HG02852 (cell line): ENCODE measurements around the gene PKD2L1.
"Not testable (repeated sequence)": the region's sequence is repeated elsewhere in the genome, so short reads cannot be mapped to it uniquely, and the experiment has no call there.

Experiments used
- ATAC-seq: cut with Tn5 transposase; IDR thresholded peaks from one replicate; pipeline ENCODE4 v1.9.1; 2021; ENCODE audit warnings: mild to moderate bottlenecking, moderate library complexity; ENCODE audit not compliant: unreplicated experiment

The PKD2L1 gene

GRCh38 chr10:100334762-100335161 is 4.7 kb upstream of the PKD2L1 start:
- no peak for ATAC-seq

GRCh38 chr10:100333661-100334440 is 3.8 kb upstream of the PKD2L1 start:
- ATAC-seq = no peak

- no peak for ATAC-seq
Measured at GRCh38 chr10:100333106-100333505, 3.1 kb upstream of the PKD2L1 start.

GRCh38 chr10:100328198-100328597 is 1.8 kb downstream of the PKD2L1 start:
- no peak for ATAC-seq

- ATAC-seq = no peak
Measured at GRCh38 chr10:100327718-100328009, 2.4 kb downstream of the PKD2L1 start.

GRCh38 chr10:100327007-100327717 is 2.9 kb downstream of the PKD2L1 start:
- ATAC-seq = peak; percentile 99

- no peak for ATAC-seq
Measured at GRCh38 chr10:100325158-100325557, 4.9 kb downstream of the PKD2L1 start.

- no peak for ATAC-seq
Measured at GRCh38 chr10:100319707-100320402, 10.2 kb downstream of the PKD2L1 start.

GRCh38 chr10:100318207-100318606 is 11.8 kb downstream of the PKD2L1 start:
- no peak for ATAC-seq

- no peak for ATAC-seq
Measured at GRCh38 chr10:100315615-100316014, 14.4 kb downstream of the PKD2L1 start.

GRCh38 chr10:100311298-100311697 is 18.7 kb downstream of the PKD2L1 start:
- ATAC-seq = no peak

- ATAC-seq = no peak
Measured at GRCh38 chr10:100307684-100308083, 22.3 kb downstream of the PKD2L1 start.

- ATAC-seq = no peak
Measured at GRCh38 chr10:100306861-100307260, 23.2 kb downstream of the PKD2L1 start.

GRCh38 chr10:100304414-100304813 is 25.6 kb downstream of the PKD2L1 start:
- no peak for ATAC-seq

GRCh38 chr10:100303724-100304319 is 26.2 kb downstream of the PKD2L1 start:
- ATAC-seq = no peak

- not testable (repeated sequence) for ATAC-seq
Measured at GRCh38 chr10:100301123-100301522, 28.9 kb downstream of the PKD2L1 start.

- no peak for ATAC-seq
Measured at GRCh38 chr10:100297242-100297641, 32.8 kb downstream of the PKD2L1 start.

- no peak for ATAC-seq
Measured at GRCh38 chr10:100293066-100293465, 37.0 kb downstream of the PKD2L1 start.

- ATAC-seq = not testable (repeated sequence)
Measured at GRCh38 chr10:100292300-100292699, 37.7 kb downstream of the PKD2L1 start.

- no peak for ATAC-seq
Measured at GRCh38 chr10:100291356-100291755, 38.7 kb downstream of the PKD2L1 start.

- ATAC-seq = no peak
Measured at GRCh38 chr10:100289641-100290040, 40.4 kb downstream of the PKD2L1 start.
